Left renal cortex interstitium (tissue), 4 donors: ENCODE measurements around the gene TGM6. TPM values are rescaled to one million over a fixed set of nuclear protein-coding genes. Genes with fewer than 3 reads are reported as not detected.

Experiments
- DNase-seq, 4 donors: peaks; one replicate each; pipeline ENCODE4 v3.0.0-alpha.2; 2013; ENCODE audit warnings: low read depth in 4 of 4, low spot score in 2 of 4, missing footprints in 1 of 4
- polyA plus RNA-seq, 4 donors: library from polyadenylated mRNA; unstranded; fragments of 120-200 nt; gene quantifications; one replicate each; pipeline ENCODE4 v1.2.1, GENCODE V29; 2013; ENCODE audit not compliant: insufficient read length in 4 of 4

The TGM6 gene
- not detected for polyA plus RNA-seq

- no peak for DNase-seq
Observed at GRCh38 chr20:2380601-2381000, at the start of gene TGM6. Gene TGM6, plus strand, starts transcription at chr20:2380901. Its CDS starts 68 bp downstream, at chr20:2380969.

GRCh38 chr20:2331106-2331505 is 49.6 kb upstream of the TGM6 start:
- DNase-seq: no peak

GRCh38 chr20:2331901-2332565 is 48.7 kb upstream of the TGM6 start:
- no peak for DNase-seq

- no peak for DNase-seq
Observed at GRCh38 chr20:2332711-2333110, 48.0 kb upstream of the TGM6 start.

GRCh38 chr20:2333821-2334220 is 46.9 kb upstream of the TGM6 start:
- no peak for DNase-seq

- no peak for DNase-seq
Observed at GRCh38 chr20:2335096-2335870, 45.4 kb upstream of the TGM6 start.

- DNase-seq: no peak
Observed at GRCh38 chr20:2336471-2336870, 44.2 kb upstream of the TGM6 start.

- no peak for DNase-seq
Observed at GRCh38 chr20:2337142-2337541, 43.6 kb upstream of the TGM6 start.

GRCh38 chr20:2338411-2339066 is 42.2 kb upstream of the TGM6 start:
- DNase-seq: no peak

GRCh38 chr20:2340136-2340535 is 40.6 kb upstream of the TGM6 start:
- DNase-seq: no peak

- no peak for DNase-seq
Observed at GRCh38 chr20:2340823-2341222, 39.9 kb upstream of the TGM6 start.

- no peak for DNase-seq
Observed at GRCh38 chr20:2341336-2341735, 39.4 kb upstream of the TGM6 start.

- no peak for DNase-seq
Observed at GRCh38 chr20:2342243-2342642, 38.5 kb upstream of the TGM6 start.

GRCh38 chr20:2346188-2346587 is 34.5 kb upstream of the TGM6 start:
- no peak for DNase-seq

GRCh38 chr20:2348336-2348735 is 32.4 kb upstream of the TGM6 start:
- DNase-seq: no peak

- no peak for DNase-seq
Observed at GRCh38 chr20:2349801-2350200, 30.9 kb upstream of the TGM6 start.

GRCh38 chr20:2350606-2351005 is 30.1 kb upstream of the TGM6 start:
- no peak for DNase-seq

- DNase-seq: no peak
Observed at GRCh38 chr20:2353231-2353630, 27.5 kb upstream of the TGM6 start.

- DNase-seq: no peak
Observed at GRCh38 chr20:2357114-2357513, 23.6 kb upstream of the TGM6 start.

- no peak for DNase-seq
Observed at GRCh38 chr20:2358006-2358405, 22.7 kb upstream of the TGM6 start.

- DNase-seq: no peak
Observed at GRCh38 chr20:2361035-2361593, 19.6 kb upstream of the TGM6 start.
